Activated naive CD4-positive, alpha-beta T cell treated with anti-CD3 and anti-CD28 coated beads, Interleukin-2, amount 10 ng/mL, durations not matched to agents 7 days and 5 days (primary cell): ENCODE measurements around the gene PHYKPL.
"Not testable (repeated sequence)": the region's sequence is repeated elsewhere in the genome, so short reads cannot be mapped to it uniquely, and the experiment has no call there.

Source experiments
- CTCF ChIA-PET: fragments of 350-600 bp; sonication (Branson Sonifier 250); formaldehyde crosslinking; loops from one replicate; lab custom pipeline; 2021; ENCODE audit warnings: antibody characterized with exemption; lab: Charles Lee
- DNase-seq: peaks from one replicate; pipeline ENCODE4 v3.0.0-alpha.2; 2020
- H3K27ac Mint-ChIP-seq: one replicate; pipeline ENCODE4 v1.8.0; 2021; ENCODE audit warnings: mild to moderate bottlenecking, moderate library complexity, mixed read lengths
- H3K27me3 Mint-ChIP-seq: one replicate; pipeline ENCODE4 v1.8.0; 2021; ENCODE audit warnings: mild to moderate bottlenecking, mixed read lengths
- H3K36me3 Mint-ChIP-seq: one replicate; pipeline ENCODE4 v1.8.0; 2021; ENCODE audit warnings: mixed read lengths
- H3K4me1 Mint-ChIP-seq: one replicate; pipeline ENCODE4 v1.8.0; 2021; ENCODE audit warnings: mixed read lengths
- H3K4me3 Mint-ChIP-seq: one replicate; pipeline ENCODE4 v1.8.0; 2021; ENCODE audit warnings: mild to moderate bottlenecking, moderate library complexity, mixed read lengths
- H3K9me3 Mint-ChIP-seq: one replicate; pipeline ENCODE4 v1.8.0; 2021; ENCODE audit warnings: mixed read lengths

PHYKPL gene

DNA sequence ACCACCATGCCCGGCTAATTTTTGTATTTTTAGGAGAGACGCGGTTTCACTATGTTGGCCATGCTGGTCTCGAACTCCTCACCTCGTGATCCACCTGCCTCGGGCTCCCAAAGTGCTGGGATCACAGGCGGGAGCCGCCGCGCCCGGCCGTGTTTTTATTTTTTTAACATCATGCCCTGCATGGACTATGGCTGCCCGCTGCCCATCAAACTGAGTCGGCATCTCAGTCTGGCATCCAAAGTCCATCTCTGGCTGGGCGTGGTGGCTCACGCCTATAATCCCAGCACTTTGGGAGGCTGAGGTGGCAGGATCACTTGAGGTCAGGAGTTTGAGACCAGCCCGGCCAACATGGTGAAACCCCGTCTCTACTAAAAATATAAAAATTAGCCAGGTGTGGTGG lies 21.0 kb upstream of the PHYKPL start:
- H3K4me3 Mint-ChIP-seq, CTCF ChIA-PET, DNase-seq, H3K36me3 Mint-ChIP-seq, H3K9me3 Mint-ChIP-seq, H3K27me3 Mint-ChIP-seq, H3K27ac Mint-ChIP-seq: not testable (repeated sequence)
- peaks cover 26% of the 10 kb centered on the region for H3K4me1 Mint-ChIP-seq

DNA sequence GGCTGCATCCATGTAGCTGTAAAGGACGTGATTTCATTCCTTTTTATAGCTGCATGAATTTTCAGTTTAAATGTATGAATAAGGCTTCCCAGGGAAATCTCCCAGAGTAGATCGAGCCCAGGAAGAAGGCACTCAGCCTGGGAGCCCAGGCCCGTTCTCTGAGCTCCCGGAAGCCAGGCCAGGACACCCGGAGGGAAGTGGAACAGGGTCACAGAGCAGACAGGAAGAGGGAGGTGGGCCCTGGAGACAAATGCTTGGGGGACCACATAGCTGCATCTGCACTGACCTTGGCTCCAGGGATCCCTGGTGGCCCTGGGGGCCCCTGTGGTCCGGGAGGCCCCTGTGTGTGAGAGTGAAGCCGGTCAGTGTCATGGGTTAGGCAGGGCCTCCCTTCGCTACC lies 19.7 kb upstream of the PHYKPL start:
- H3K27ac Mint-ChIP-seq, result no peak overlapping the region
- H3K36me3 Mint-ChIP-seq, result no peaks in the 10 kb centered on the region
- CTCF ChIA-PET, result interaction anchor here (1.2 to 2.0 kb wide), 2 partner anchors 14 to 17 kb away, joined by 3 to 7 read pairs; no protein-coding TSS in a partner anchor
- no peak overlapping the region for H3K4me3 Mint-ChIP-seq
- peaks cover 5% of the 10 kb centered on the region for H3K27me3 Mint-ChIP-seq
- no peaks in the 10 kb centered on the region for H3K9me3 Mint-ChIP-seq
- peaks cover 36% of the 10 kb centered on the region for H3K4me1 Mint-ChIP-seq
- DNase-seq, result no peak

DNA sequence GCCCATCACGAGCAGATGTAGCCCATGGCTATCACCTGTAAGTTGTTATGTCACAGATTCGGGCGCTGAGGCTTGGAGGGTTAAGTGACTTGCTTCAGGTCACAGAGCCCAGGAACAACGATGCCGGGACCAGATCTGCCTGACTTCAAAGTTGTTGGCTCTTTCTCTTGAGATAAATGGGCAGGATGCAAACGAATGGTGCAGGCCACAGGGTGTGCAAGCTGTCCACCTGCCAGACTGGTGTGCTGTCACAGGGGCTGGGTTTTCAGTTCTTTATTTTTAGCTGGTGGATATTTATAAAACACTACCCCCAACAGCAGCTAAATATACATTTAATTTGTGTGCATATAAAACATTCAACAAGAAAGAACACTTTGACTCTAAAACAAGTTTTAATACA lies 17.7 kb upstream of the PHYKPL start:
- Mint-ChIP-seq H3K27ac (peak overlapping the region; percentile 67), H3K9me3 (no peaks in the 10 kb centered on the region), H3K4me1 (peaks cover 41% of the 10 kb centered on the region), H3K4me3 (no peak overlapping the region), H3K36me3 (no peaks in the 10 kb centered on the region), H3K27me3 (peaks cover 6% of the 10 kb centered on the region)
- CTCF ChIA-PET, result no interaction called here
- no peak for DNase-seq

DNA sequence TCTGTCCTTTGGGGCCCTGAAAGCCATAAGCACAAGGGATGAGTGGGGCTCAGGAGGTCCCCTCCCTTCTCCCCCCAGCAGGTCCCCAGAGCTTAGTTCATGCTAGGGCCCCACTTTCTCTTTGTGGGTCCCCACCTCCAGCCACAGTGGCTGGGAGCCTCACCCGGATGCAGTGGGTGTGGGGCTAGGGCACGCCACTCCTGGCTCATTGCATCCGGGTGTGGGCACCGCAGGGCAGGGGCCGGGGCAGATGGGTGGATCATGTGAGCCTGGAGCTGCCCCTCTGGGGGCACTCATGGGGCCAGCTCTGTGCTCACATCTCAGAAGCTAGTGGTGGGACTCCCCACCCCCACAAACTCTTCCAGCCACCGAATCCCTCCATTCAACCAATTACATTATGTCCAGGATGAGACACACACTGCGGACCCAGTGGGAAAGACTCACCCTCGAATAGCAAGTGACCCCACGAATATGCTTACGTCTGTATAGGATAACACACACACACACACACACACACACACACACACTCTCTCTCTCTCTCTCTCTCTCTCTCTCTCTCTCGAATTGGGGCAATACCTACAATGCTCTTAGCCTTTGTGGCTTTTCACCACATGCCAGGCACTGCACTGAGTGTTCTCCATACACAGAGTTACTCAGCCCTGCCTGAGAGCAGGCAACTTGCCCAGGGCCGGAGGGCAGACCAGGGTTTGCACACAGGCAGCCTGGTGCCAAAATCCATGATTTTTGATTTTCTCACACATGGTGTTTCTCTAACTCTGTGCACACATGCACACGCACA lies 16.8 kb upstream of the PHYKPL start:
- Mint-ChIP-seq H3K4me3 (peak overlapping the region; percentile 38), H3K36me3 (no peaks in the 10 kb centered on the region), H3K9me3 (no peaks in the 10 kb centered on the region), H3K27me3 (peaks cover 5% of the 10 kb centered on the region), H3K4me1 (peaks cover 41% of the 10 kb centered on the region), H3K27ac (peak overlapping the region; percentile 83)
- CTCF ChIA-PET, result interaction anchor here (1.5 kb wide), 1 partner anchor 11 kb away, joined by 3 read pairs; no protein-coding TSS in a partner anchor
- peak; percentile 59 for DNase-seq

DNA sequence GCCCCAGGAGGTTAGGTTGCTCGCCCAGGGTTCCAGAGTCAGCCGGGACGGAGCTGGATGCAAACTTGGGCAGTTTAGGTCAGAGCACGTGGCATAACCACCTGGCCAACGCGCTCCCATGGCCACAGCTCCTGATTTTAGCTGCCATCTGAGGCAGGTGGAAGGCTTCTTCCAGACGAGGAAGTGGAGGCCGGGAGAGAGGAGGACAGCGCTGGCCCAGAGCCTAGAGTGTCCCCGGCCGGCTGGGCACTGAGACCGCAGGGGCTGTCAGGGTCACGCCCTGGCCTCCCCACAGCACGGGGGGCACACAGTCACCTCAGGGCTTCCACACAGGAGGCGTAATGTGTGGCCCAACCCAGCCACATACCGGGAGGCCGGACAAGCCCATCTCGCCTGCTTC lies 16.1 kb upstream of the PHYKPL start:
- Mint-ChIP-seq H3K4me3 (no peak overlapping the region), H3K9me3 (no peaks in the 10 kb centered on the region), H3K4me1 (peaks cover 42% of the 10 kb centered on the region), H3K27ac (peak overlapping the region; percentile 83), H3K27me3 (peaks cover 5% of the 10 kb centered on the region), H3K36me3 (no peaks in the 10 kb centered on the region)
- DNase-seq, result no peak
- CTCF ChIA-PET, result interaction anchor here (1.5 kb wide), 1 partner anchor 10 kb away, joined by 3 read pairs; no protein-coding TSS in a partner anchor

DNA sequence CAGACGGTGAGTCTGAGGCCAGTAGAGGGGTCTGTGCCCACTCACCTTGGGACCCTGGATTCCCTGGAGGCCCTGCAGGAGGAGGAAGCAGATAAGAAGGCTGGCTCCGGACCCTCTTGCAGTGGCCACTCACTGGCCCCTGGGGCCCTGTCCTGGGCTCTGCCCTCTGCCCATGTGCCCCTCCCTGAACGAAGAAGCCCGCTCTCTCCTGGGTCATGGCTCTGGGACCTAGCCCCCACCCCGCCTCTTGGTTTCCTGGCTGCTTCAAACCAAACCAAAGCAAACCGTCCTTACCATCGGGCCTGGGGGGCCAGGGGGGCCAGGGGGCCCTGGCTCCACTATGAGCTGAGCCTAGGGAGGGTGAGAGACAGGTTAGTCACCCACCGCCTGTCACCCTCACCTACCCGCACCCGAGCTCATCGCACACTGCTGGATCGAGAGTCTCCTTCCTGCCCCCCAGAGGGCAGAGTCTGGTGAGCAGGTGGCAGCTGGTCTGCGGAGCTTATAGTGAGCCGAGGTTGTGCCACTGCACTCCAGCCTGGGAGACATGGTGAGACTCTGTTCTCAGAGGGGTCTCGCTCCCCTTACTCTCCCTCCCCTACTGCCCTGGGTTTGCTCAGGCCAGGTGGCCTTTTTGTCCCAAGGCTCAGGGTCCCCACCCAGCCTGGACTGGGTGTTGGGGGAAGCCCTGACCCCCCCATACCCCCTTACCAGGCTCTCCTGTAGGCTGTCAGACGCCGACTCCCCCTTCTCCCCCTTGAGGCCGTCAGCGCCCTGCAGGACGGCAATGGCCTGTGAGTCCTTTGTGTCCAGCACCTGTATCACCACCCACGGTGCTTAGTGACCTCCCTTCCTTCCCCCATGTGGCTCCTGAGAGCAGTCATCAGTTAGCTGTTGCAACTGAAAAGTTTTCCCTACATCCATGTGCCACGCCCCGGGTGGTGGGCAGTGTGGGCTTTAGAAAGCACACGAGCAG lies 15.2 kb upstream of the PHYKPL start:
- Mint-ChIP-seq H3K9me3 (no peaks in the 10 kb centered on the region), H3K4me3 (no peak overlapping the region), H3K27me3 (peaks cover 5% of the 10 kb centered on the region), H3K27ac (no peak overlapping the region), H3K36me3 (no peaks in the 10 kb centered on the region), H3K4me1 (peaks cover 45% of the 10 kb centered on the region)
- DNase-seq, result no peak
- CTCF ChIA-PET, result interaction anchor here (1.2 to 1.5 kb wide), 2 partner anchors 9 to 33 kb away, joined by 3 read pairs; no protein-coding TSS in a partner anchor

DNA sequence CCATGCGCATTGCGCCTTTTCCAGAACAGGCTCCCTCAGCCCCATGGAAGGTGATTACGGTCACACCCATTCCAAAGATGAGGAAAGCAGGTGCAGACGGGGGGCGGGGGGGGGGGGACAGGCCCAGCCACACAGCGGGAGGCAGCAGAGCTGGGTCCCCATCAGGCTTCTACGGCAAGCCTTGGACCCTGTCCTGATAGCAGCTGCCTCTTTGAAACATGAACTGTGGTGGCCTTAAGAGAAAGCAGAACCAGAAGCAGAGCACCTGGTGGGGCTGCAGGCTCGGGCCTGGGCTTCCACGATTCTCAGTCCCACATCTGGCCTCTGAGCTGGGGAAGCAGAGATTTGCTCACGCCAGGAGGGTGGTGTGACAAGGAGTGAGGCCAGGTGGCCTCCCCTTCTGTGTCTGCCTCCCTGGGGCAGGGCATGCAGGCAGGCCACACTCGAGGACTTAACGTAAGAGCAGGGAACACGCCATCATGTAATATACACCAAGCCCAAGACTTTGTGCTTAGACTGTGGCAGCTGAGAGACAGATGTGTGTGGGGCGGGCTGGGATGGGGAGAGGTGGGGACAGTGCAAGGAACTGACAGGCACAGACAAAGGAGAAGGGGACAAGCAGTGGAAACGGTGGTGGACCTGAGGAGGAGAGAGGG lies 14.2 kb upstream of the PHYKPL start:
- H3K9me3 Mint-ChIP-seq, result no peaks in the 10 kb centered on the region
- peaks cover 52% of the 10 kb centered on the region for H3K4me1 Mint-ChIP-seq
- H3K36me3 Mint-ChIP-seq, result no peaks in the 10 kb centered on the region
- DNase-seq, result no peak
- peaks cover 5% of the 10 kb centered on the region for H3K27me3 Mint-ChIP-seq
- H3K4me3 Mint-ChIP-seq, result no peak overlapping the region
- CTCF ChIA-PET, result no interaction called here
- H3K27ac Mint-ChIP-seq, result peak overlapping the region; percentile 50

DNA sequence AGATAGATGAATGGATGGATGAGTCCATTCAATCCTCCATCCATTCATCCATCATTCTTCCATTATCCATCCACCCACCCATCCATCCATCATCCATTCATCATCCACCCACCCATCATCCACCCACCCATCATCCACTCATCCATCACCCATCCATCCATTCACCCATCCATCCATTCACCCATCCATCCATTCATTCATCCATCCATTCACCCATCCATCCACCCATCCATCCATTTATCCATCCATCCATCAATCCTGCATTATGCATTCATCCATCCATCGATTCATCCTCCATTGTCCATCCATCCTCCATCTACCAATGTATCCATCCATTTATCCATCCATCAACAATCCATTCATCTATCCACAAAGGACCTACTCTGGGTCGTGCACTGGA lies 12.8 kb upstream of the PHYKPL start:
- peaks cover 5% of the 10 kb centered on the region for H3K27me3 Mint-ChIP-seq
- no peak overlapping the region for H3K27ac Mint-ChIP-seq
- H3K4me3 Mint-ChIP-seq, result no peak overlapping the region
- no peaks in the 10 kb centered on the region for H3K36me3 Mint-ChIP-seq
- CTCF ChIA-PET, result no interaction called here
- no peak for DNase-seq
- no peaks in the 10 kb centered on the region for H3K9me3 Mint-ChIP-seq
- peaks cover 58% of the 10 kb centered on the region for H3K4me1 Mint-ChIP-seq

DNA sequence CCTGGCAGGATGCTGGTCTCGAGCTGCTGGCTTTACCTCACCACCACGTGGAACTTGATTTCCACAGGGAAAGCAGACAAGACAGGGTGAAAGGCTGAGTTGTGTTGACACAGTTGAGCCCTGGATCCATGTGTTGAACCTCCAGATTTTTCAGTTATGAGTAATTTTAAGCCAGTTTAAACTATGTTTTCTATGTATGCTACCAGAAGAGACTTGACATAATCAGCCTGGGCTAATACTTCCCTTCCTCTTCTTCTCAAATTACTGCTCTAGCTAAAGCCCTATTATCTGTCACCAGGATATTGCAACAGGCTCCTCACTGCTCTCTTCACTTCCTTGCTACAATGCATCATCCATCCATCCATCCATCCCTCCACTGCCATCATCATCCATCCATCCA lies 12.0 kb upstream of the PHYKPL start:
- DNase-seq, result no peak
- Mint-ChIP-seq H3K27ac (no peak overlapping the region), H3K4me1 (peaks cover 57% of the 10 kb centered on the region), H3K9me3 (no peaks in the 10 kb centered on the region), H3K27me3 (peaks cover 5% of the 10 kb centered on the region), H3K36me3 (no peaks in the 10 kb centered on the region), H3K4me3 (no peak overlapping the region)
- CTCF ChIA-PET, result interaction anchor here (1.7 kb wide), 1 partner anchor 10 kb away, joined by 6 read pairs; no protein-coding TSS in a partner anchor

DNA sequence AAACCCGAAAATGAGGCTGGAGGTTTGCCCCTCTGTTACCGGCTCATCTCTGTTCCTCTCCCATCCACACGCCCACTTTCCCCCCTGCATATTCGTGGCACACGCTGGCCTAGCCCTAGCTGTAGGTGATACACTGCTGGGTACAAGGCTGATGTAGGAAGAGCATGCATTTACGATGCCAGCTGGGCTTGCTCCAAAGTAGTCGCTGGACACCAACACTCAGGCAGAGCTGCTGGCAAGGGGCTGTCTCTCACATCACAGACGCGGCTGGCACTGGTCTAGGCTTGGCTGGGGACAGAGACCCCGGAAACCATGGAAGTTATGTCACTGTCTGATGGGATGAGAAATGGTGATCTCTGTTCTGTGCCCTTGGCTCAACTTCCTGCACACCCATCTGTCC lies 9.8 kb upstream of the PHYKPL start:
- CTCF ChIA-PET, result no interaction called here
- peaks cover 57% of the 10 kb centered on the region for H3K4me1 Mint-ChIP-seq
- no peaks in the 10 kb centered on the region for H3K9me3 Mint-ChIP-seq
- H3K36me3 Mint-ChIP-seq, result no peaks in the 10 kb centered on the region
- peak overlapping the region; percentile 79 for H3K27ac Mint-ChIP-seq
- H3K4me3 Mint-ChIP-seq, result peak overlapping the region; percentile 36
- H3K27me3 Mint-ChIP-seq, result peaks cover 5% of the 10 kb centered on the region
- no peak for DNase-seq

DNA sequence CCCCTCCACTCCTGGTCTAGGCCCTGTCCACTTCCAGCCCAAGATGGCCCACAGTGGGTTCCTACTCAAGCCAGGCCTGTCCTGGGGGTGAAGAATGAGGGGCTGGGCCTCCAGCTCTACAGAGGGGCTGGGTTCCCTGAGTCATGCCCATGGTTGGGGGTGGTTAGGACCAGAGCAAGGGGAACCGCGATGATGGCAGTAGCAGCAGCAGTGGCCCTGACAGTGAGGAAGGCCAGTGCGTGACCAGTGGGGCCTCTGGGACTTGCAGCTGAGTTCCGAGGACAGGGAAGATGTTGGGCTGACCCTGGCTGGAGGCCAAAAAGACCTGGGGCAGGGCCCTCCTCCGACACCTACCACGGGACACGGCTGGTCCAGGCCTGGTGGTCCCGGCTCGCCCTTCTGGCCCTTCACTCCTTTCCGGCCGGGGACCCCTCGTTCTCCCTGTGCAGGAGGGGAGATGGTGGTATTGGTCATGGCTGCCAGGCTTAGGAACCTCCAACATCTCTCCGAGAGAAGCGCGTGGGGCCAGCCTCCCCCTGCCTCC lies 9.2 kb upstream of the PHYKPL start:
- Mint-ChIP-seq H3K4me1 (peaks cover 61% of the 10 kb centered on the region), H3K4me3 (peak overlapping the region; percentile 80), H3K9me3 (no peaks in the 10 kb centered on the region), H3K36me3 (no peaks in the 10 kb centered on the region), H3K27ac (peak overlapping the region; percentile 96), H3K27me3 (peaks cover 3% of the 10 kb centered on the region)
- DNase-seq, result no peak
- CTCF ChIA-PET, result no interaction called here

DNA sequence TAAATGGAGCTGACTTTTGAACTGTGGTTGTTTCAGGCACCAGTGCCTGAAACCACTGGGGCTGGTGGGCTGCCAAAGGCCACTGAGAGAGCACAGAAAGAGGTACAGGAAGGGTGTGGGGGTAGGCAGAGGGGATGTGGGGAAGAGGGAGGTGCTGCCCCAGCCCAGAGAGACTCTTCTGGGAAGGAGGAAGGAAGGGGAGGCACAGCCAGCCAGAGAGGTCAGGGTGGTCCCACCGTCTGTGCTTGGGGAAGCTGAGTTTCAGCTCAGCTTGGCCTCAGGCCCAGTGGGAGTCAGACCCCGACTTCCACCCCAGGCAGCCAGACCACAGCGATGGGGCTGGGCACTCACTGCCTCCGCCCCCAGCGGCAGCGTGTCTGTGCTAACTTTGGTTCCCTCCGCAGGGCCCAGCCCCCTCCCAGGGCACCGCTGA lies 8.6 kb upstream of the PHYKPL start:
- CTCF ChIA-PET, result no interaction called here
- peak; percentile 48 for DNase-seq
- Mint-ChIP-seq H3K27me3 (no peaks in the 10 kb centered on the region), H3K9me3 (no peaks in the 10 kb centered on the region), H3K27ac (peak overlapping the region; percentile 96), H3K36me3 (no peaks in the 10 kb centered on the region), H3K4me1 (peaks cover 64% of the 10 kb centered on the region), H3K4me3 (peak overlapping the region; percentile 80)

DNA sequence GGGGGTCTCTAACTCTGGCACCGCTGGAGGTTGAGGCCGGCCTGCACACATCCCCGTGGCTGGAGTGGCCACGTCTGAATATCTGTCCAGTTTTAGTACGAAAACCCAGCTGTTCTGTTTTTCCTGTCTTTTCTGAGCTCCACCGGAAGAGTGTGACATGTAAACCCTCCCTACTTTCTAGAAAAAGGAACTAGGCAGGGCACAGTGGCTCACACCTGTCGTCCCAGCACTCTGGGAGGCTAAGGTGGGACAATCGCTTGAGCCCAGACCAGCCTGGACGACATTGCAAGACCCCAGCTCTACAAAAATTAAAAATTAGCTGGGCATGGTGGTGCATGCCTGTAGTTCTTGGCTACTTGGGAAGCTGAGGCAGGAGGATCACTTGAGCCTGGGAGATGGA lies 8.2 kb upstream of the PHYKPL start:
- peaks cover 68% of the 10 kb centered on the region for H3K4me1 Mint-ChIP-seq
- peak overlapping the region; percentile 96 for H3K27ac Mint-ChIP-seq
- H3K36me3 Mint-ChIP-seq, result no peaks in the 10 kb centered on the region
- H3K9me3 Mint-ChIP-seq, result no peaks in the 10 kb centered on the region
- peak overlapping the region; percentile 80 for H3K4me3 Mint-ChIP-seq
- no peaks in the 10 kb centered on the region for H3K27me3 Mint-ChIP-seq
- no peak for DNase-seq
- CTCF ChIA-PET, result no interaction called here
